GM21526 (cell line): ENCODE measurements around the gene BICC1.

Experiments used
- ATAC-seq: cut with Tn5 transposase; IDR thresholded peaks from one replicate; pipeline ENCODE4 v1.9.1; 2021; ENCODE audit warnings: moderate library complexity; ENCODE audit not compliant: unreplicated experiment, low FRiP score

The BICC1 gene

GRCh38 chr10:58557714-58558113 is 45.0 kb downstream of the BICC1 start:
- no peak for ATAC-seq

- no peak for ATAC-seq
These were observed 47.4 kb downstream of the BICC1 start for GRCh38 chr10:58560068-58560467.

- no peak for ATAC-seq
These were observed 52.6 kb downstream of the BICC1 start for GRCh38 chr10:58565271-58565670.

GRCh38 chr10:58567652-58568051 is 55.0 kb downstream of the BICC1 start:
- ATAC-seq, result no peak

GRCh38 chr10:58568428-58568935 is 55.8 kb downstream of the BICC1 start:
- ATAC-seq, result no peak

GRCh38 chr10:58570307-58570723 is 57.6 kb downstream of the BICC1 start:
- no peak for ATAC-seq

GRCh38 chr10:58570979-58571378 is 58.3 kb downstream of the BICC1 start:
- no peak for ATAC-seq

- ATAC-seq, result no peak
These were observed 60.5 kb downstream of the BICC1 start for GRCh38 chr10:58573144-58573543.

GRCh38 chr10:58574058-58574457 is 61.4 kb downstream of the BICC1 start:
- no peak for ATAC-seq

- ATAC-seq, result no peak
These were observed 62.8 kb downstream of the BICC1 start for GRCh38 chr10:58575491-58575890.

GRCh38 chr10:58576751-58577436 is 64.2 kb downstream of the BICC1 start:
- no peak for ATAC-seq

GRCh38 chr10:58577437-58577777 is 64.7 kb downstream of the BICC1 start:
- no peak for ATAC-seq

- no peak for ATAC-seq
These were observed 65.7 kb downstream of the BICC1 start for GRCh38 chr10:58578366-58578765.

GRCh38 chr10:58579011-58579655 is 66.5 kb downstream of the BICC1 start:
- ATAC-seq, result no peak

GRCh38 chr10:58582045-58582444 is 69.4 kb downstream of the BICC1 start:
- ATAC-seq, result no peak

- ATAC-seq, result no peak
These were observed 72.8 kb downstream of the BICC1 start for GRCh38 chr10:58585435-58585834.

GRCh38 chr10:58586282-58587245 is 73.9 kb downstream of the BICC1 start:
- no peak for ATAC-seq

GRCh38 chr10:58587676-58588075 is 75.0 kb downstream of the BICC1 start:
- no peak for ATAC-seq

GRCh38 chr10:58588673-58589265 is 76.1 kb downstream of the BICC1 start:
- no peak for ATAC-seq

GRCh38 chr10:58590152-58590840 is 77.6 kb downstream of the BICC1 start:
- no peak for ATAC-seq
